ENCODE data around the gene CYP26B1. TPM values are rescaled to one million over a fixed set of nuclear protein-coding genes. Genes with fewer than 3 reads are reported as not detected.

CYP26B1 gene
- total and polyA plus RNA-seq, 4 donors, result 0.47 to 1.8 (median 0.65) TPM

DNA sequence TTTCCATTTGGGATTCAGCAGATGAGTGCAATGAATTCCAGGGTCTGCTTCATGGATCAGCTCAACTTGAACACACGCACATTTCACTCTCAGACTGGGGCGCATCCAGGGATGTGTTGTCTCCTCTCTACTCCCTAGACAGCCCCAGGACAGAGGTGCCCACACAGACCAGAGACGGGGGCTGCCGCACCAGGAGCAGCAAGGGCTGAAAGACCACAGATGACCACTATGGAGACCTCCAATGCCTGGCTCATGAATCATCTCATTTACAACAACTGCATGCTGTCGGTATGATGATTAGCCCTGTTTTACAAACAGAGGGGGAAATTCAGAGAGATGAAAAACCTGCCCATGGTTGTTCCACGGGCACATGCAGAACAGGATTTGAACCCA is 63.1 kb downstream of the CYP26B1 start:
- DNase-seq (ENCODE audit: low spot score), result no peak
- no peak overlapping the region for H3K9ac ChIP-seq (ENCODE audit: low read depth in 1 of 2, low read length in 2 of 2)
- H3K4me1 ChIP-seq (ENCODE audit: control insufficient read depth in 4 of 4, insufficient read depth in 4 of 4, low read length in 3 of 4), result no peaks in the 10 kb centered on the region
- WGBS, result 84% methylated on average over 6 of the region's 6 CpGs
- no peaks in the 10 kb centered on the region for H3K36me3 ChIP-seq (ENCODE audit: control insufficient read depth in 4 of 4, insufficient read depth in 3 of 4, low read depth in 1 of 4, low read length in 3 of 4)
- H3K27me3 ChIP-seq (ENCODE audit: control insufficient read depth in 4 of 4, insufficient read depth in 4 of 4, low read length in 3 of 4), result peaks cover 0 to 6% (median 0%) of the 10 kb centered on the region in 4 donors
- peaks cover 0 to 17% (median under 1%) of the 10 kb centered on the region in 4 donors for H3K9me3 ChIP-seq (ENCODE audit: control insufficient read depth in 4 of 4, low read length in 3 of 4)
- no peak overlapping the region for H3K4me3 ChIP-seq (ENCODE audit: low read depth in 1 of 3, low read length in 3 of 3)
- no peak overlapping the region for H3K27ac ChIP-seq (ENCODE audit: low read depth in 1 of 2, low read length in 2 of 2)
- TF ChIP-seq FOXA1 (IDR thresholded peaks at IDR 0.05) (no peak), RAD21 (IDR thresholded peaks at IDR 0.05) (no peak), GABPA (IDR thresholded peaks at IDR 0.05 in 1 of 2, conservative IDR thresholded peaks at IDR 0.05 in 1 of 2) (no peak), SP1 (IDR thresholded peaks at IDR 0.05) (no peak), EGR1 (IDR thresholded peaks at IDR 0.05; ENCODE audit: low read depth in 2 of 2) (no peak), YY1 (IDR thresholded peaks at IDR 0.05) (no peak), HNF4G (IDR thresholded peaks at IDR 0.05) (no peak), TAF1 (conservative IDR thresholded peaks at IDR 0.05) (no peak), RXRA (IDR thresholded peaks at IDR 0.05) (no peak), JUND (IDR thresholded peaks at IDR 0.05) (no peak), HNF4A (conservative IDR thresholded peaks at IDR 0.05) (no peak), NR2F2 (IDR thresholded peaks at IDR 0.05) (no peak), FOXA2 (IDR thresholded peaks at IDR 0.05) (no peak)
- TF ChIP-seq, protein P1, sequence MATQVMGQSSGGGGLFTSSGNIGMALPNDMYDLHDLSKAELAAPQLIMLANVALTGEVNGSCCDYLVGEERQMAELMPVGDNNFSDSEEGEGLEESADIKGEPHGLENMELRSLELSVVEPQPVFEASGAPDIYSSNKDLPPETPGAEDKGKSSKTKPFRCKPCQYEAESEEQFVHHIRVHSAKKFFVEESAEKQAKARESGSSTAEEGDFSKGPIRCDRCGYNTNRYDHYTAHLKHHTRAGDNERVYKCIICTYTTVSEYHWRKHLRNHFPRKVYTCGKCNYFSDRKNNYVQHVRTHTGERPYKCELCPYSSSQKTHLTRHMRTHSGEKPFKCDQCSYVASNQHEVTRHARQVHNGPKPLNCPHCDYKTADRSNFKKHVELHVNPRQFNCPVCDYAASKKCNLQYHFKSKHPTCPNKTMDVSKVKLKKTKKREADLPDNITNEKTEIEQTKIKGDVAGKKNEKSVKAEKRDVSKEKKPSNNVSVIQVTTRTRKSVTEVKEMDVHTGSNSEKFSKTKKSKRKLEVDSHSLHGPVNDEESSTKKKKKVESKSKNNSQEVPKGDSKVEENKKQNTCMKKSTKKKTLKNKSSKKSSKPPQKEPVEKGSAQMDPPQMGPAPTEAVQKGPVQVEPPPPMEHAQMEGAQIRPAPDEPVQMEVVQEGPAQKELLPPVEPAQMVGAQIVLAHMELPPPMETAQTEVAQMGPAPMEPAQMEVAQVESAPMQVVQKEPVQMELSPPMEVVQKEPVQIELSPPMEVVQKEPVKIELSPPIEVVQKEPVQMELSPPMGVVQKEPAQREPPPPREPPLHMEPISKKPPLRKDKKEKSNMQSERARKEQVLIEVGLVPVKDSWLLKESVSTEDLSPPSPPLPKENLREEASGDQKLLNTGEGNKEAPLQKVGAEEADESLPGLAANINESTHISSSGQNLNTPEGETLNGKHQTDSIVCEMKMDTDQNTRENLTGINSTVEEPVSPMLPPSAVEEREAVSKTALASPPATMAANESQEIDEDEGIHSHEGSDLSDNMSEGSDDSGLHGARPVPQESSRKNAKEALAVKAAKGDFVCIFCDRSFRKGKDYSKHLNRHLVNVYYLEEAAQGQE (IDR thresholded peaks at IDR 0.05), result no peak
- TF ChIP-seq, protein P2, sequence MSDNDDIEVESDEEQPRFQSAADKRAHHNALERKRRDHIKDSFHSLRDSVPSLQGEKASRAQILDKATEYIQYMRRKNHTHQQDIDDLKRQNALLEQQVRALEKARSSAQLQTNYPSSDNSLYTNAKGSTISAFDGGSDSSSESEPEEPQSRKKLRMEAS (IDR thresholded peaks at IDR 0.05), result no peak
- TF ChIP-seq, protein P3, sequence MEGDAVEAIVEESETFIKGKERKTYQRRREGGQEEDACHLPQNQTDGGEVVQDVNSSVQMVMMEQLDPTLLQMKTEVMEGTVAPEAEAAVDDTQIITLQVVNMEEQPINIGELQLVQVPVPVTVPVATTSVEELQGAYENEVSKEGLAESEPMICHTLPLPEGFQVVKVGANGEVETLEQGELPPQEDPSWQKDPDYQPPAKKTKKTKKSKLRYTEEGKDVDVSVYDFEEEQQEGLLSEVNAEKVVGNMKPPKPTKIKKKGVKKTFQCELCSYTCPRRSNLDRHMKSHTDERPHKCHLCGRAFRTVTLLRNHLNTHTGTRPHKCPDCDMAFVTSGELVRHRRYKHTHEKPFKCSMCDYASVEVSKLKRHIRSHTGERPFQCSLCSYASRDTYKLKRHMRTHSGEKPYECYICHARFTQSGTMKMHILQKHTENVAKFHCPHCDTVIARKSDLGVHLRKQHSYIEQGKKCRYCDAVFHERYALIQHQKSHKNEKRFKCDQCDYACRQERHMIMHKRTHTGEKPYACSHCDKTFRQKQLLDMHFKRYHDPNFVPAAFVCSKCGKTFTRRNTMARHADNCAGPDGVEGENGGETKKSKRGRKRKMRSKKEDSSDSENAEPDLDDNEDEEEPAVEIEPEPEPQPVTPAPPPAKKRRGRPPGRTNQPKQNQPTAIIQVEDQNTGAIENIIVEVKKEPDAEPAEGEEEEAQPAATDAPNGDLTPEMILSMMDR (IDR thresholded peaks at IDR 0.05; ENCODE audit: low read depth, low read length, missing input control), result no peak
- TF ChIP-seq, protein P4, sequence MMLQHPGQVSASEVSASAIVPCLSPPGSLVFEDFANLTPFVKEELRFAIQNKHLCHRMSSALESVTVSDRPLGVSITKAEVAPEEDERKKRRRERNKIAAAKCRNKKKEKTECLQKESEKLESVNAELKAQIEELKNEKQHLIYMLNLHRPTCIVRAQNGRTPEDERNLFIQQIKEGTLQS (IDR thresholded peaks at IDR 0.05), result no peak
- TF ChIP-seq, protein P5, sequence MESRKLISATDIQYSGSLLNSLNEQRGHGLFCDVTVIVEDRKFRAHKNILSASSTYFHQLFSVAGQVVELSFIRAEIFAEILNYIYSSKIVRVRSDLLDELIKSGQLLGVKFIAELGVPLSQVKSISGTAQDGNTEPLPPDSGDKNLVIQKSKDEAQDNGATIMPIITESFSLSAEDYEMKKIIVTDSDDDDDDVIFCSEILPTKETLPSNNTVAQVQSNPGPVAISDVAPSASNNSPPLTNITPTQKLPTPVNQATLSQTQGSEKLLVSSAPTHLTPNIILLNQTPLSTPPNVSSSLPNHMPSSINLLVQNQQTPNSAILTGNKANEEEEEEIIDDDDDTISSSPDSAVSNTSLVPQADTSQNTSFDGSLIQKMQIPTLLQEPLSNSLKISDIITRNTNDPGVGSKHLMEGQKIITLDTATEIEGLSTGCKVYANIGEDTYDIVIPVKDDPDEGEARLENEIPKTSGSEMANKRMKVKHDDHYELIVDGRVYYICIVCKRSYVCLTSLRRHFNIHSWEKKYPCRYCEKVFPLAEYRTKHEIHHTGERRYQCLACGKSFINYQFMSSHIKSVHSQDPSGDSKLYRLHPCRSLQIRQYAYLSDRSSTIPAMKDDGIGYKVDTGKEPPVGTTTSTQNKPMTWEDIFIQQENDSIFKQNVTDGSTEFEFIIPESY (IDR thresholded peaks at IDR 0.05), result no peak

Data from liver (tissue), 9 donors.